Endothelial cell of umbilical vein (primary cell): ENCODE results near the gene TAF1A. TPM values are rescaled to one million over a fixed set of nuclear protein-coding genes. Genes with fewer than 3 reads are reported as not detected.

Experiments used
- BruUV-seq: library from RNA; stranded (reverse); fragments of 400-500 nt; replicated peaks from 2 replicates; lab custom pipeline; 2021; lab: Mats Ljungman, UMichigan
- CTCF ChIA-PET: fragments of 300-600, 350-600 bp; sonication (Branson Sonifier 250); formaldehyde crosslinking; loops from one replicate; lab custom pipeline; 2021; ENCODE audit warnings: antibody characterized with exemption, inconsistent platforms; lab: Charles Lee
- POLR2A ChIA-PET: fragments of 300-600, 350-600 bp; sonication (Branson Sonifier 250); formaldehyde crosslinking; loops from one replicate; lab custom pipeline; 2021; ENCODE audit warnings: antibody characterized with exemption, inconsistent platforms; lab: Charles Lee
- DNase-seq: peaks from one replicate; pipeline ENCODE4 v3.0.0-alpha.2; 2011; ENCODE audit warnings: low read depth, low spot score
- FAIRE-seq: peaks from 2 replicates; lab custom pipeline; 2011; peaks lifted over from hg19 to GRCh38; lab: Jason Lieb, UNC
- H2AFZ ChIP-seq: 2 replicates; pipeline ENCODE4 v1.6.0; 2012; ENCODE audit warnings: low read depth, low read length, control low read depth, inconsistent platforms
- H3K27ac ChIP-seq: 2 replicates; pipeline ENCODE4 v1.5.1; 2011; ENCODE audit warnings: low read depth, mild to moderate bottlenecking, control low read depth, low read length, moderate library complexity; ENCODE audit not compliant: insufficient read depth
- H3K27me3 ChIP-seq, 2 experiments: 2 replicates each; pipeline versions ENCODE4 v1.6.0 to v1.6.1; 2011; ENCODE audit warnings: low read length in 2 of 2, mixed read lengths in 1 of 2; ENCODE audit not compliant: control insufficient read depth in 2 of 2, insufficient read depth in 2 of 2
- H3K36me3 ChIP-seq, 2 experiments: 2 replicates in 1 of 2; 3 replicates in 1 of 2; pipeline ENCODE4 v1.5.1; 2011; ENCODE audit warnings: low read length in 2 of 2, mild to moderate bottlenecking in 1 of 2, moderate library complexity in 1 of 2; ENCODE audit not compliant: control insufficient read depth in 2 of 2, insufficient read depth in 2 of 2; ENCODE audit errors: extremely low read depth in 1 of 2
- H3K4me1 ChIP-seq: 3 replicates; pipeline ENCODE4 v1.5.1; 2011; ENCODE audit warnings: mild to moderate bottlenecking, low read length; ENCODE audit not compliant: control insufficient read depth, insufficient read depth; ENCODE audit errors: extremely low read depth
- H3K4me2 ChIP-seq: 2 replicates; pipeline ENCODE4 v1.6.1; 2011; ENCODE audit warnings: low read length, control low read depth, mixed read lengths; ENCODE audit not compliant: insufficient read depth
- H3K4me3 ChIP-seq, 3 experiments: fragments of 200-600 bp in 1 of 3; sonication (generic), shearing (Covaris generic) in 1 of 3; replicated peaks in 1 of 3; 2 replicates each; pipeline ENCODE4 v1.5.1; 2011 to 2016; ENCODE audit warnings: control low read depth in 3 of 3, low read length in 3 of 3, mild to moderate bottlenecking in 2 of 3, inconsistent platforms in 1 of 3, low read depth in 1 of 3, moderate library complexity in 1 of 3; ENCODE audit not compliant: insufficient read depth in 1 of 3
- H3K79me2 ChIP-seq: 2 replicates; pipeline ENCODE4 v1.6.0; 2012; ENCODE audit warnings: low read length, inconsistent platforms; ENCODE audit not compliant: control insufficient read depth, insufficient read depth
- H3K9ac ChIP-seq: replicated peaks from 2 replicates; pipeline ENCODE3; 2011; ENCODE audit warnings: low read length, control low read depth; ENCODE audit not compliant: insufficient read depth; ENCODE audit errors: extremely low read depth
- H3K9me1 ChIP-seq: replicated peaks from 3 replicates; pipeline ENCODE4 v1.6.0; 2011; ENCODE audit warnings: mild to moderate bottlenecking, low read length; ENCODE audit not compliant: control insufficient read depth, insufficient read depth; ENCODE audit errors: extremely low read depth
- H3K9me3 ChIP-seq: replicated peaks from 2 replicates; pipeline ENCODE4 v1.5.1; 2012; ENCODE audit warnings: low read length, inconsistent platforms; ENCODE audit not compliant: control insufficient read depth, insufficient read depth
- H4K20me1 ChIP-seq: replicated peaks from 2 replicates; pipeline ENCODE3; 2011; ENCODE audit warnings: mild to moderate bottlenecking, low read length; ENCODE audit not compliant: control insufficient read depth, insufficient read depth; ENCODE audit errors: extremely low read depth
- CTCF ChIP-seq, 2 donors: IDR thresholded peaks; 1 replicate in 1 of 2; 2 replicates in 1 of 2; pipeline ENCODE4 v1.5.1; 2011; ENCODE audit warnings: low read length in 2 of 2, mild to moderate bottlenecking in 2 of 2, moderate library complexity in 2 of 2, control low read depth in 1 of 2, inconsistent platforms in 1 of 2, low read depth in 1 of 2; ENCODE audit not compliant: insufficient read depth in 1 of 2; ENCODE audit errors: extremely low read depth in 1 of 2
- EZH2 ChIP-seq: IDR thresholded peaks from 2 replicates; pipeline ENCODE4 v1.6.1; 2012; ENCODE audit warnings: borderline replicate concordance, low read depth, mild to moderate bottlenecking, moderate library complexity, low read length, inconsistent platforms; ENCODE audit not compliant: severe bottlenecking
- FOS ChIP-seq: IDR thresholded peaks from 2 replicates; pipeline ENCODE4 v1.6.1; 2011; ENCODE audit warnings: mild to moderate bottlenecking, low read length, moderate library complexity, borderline replicate concordance; ENCODE audit not compliant: insufficient read depth
- GATA2 ChIP-seq: IDR thresholded peaks from 2 replicates; pipeline ENCODE4 v1.7.0; 2011; ENCODE audit warnings: low read depth, mild to moderate bottlenecking, moderate library complexity, mixed read lengths, low read length; ENCODE audit not compliant: insufficient read length, insufficient read depth
- JUN ChIP-seq: IDR thresholded peaks from 2 replicates; pipeline ENCODE4 v1.6.1; 2011; ENCODE audit warnings: borderline replicate concordance, low read depth; ENCODE audit not compliant: insufficient read length, insufficient read depth
- MAX ChIP-seq: IDR thresholded peaks from 2 replicates; pipeline ENCODE4 v1.6.1; 2011; ENCODE audit not compliant: insufficient read depth, insufficient read length
- MYC ChIP-seq: IDR thresholded peaks from one replicate; pipeline ENCODE4 v1.6.1; 2011; ENCODE audit warnings: mild to moderate bottlenecking, low read depth, low read length
- POLR2A ChIP-seq: IDR thresholded peaks from 2 replicates; pipeline ENCODE4 v1.6.1; 2012; ENCODE audit warnings: low read depth, mild to moderate bottlenecking, control low read depth, low read length
- POLR2AphosphoS5 ChIP-seq: IDR thresholded peaks from 2 replicates; pipeline ENCODE4 v1.6.1; 2012; ENCODE audit warnings: low read depth, mild to moderate bottlenecking, control low read depth, low read length, moderate library complexity; ENCODE audit not compliant: insufficient read depth
- dilution Hi-C: fragments of 300-500 bp; cut with MboI; formaldehyde crosslinking; loops from one replicate; pipeline ENCODE4 v1.15.0; 2019; ENCODE audit warnings: low sequenced_read_pairs; ENCODE audit not compliant: extremely low pct_ligation_motif_present
- intact Hi-C: fragments of 100-400 bp; cut with micrococcal nuclease; formaldehyde crosslinking; loops from one replicate; pipeline ENCODE4 v1.10.0; 2022
- polyA plus RNA-seq, 4 experiments: library from polyadenylated mRNA; depleted of rRNA in 3 of 4; stranded (reverse) in 3 of 4; unstranded in 1 of 4; fragments of >200 nt; gene quantifications; 2 replicates each; pipeline versions ENCODE4 v1.2.1 to v1.2.3, GENCODE V29; 2011 to 2012; ENCODE audit warnings: missing spikeins in 1 of 4
- total RNA-seq: library from RNA; stranded (reverse); gene quantifications from 2 replicates; pipeline ENCODE4 v1.2.3, GENCODE V29; 2021

TAF1A gene
- total and polyA plus RNA-seq, 2 donors (not counting 3 experiments of a cell fraction or from before 2014, with no cell fraction given), result 1.3 to 5.3 TPM

GRCh38 chr1:222613627-222614026 lies 23.9 kb upstream of the TAF1A start:
- no peaks in the 10 kb centered on the region for H3K79me2 ChIP-seq
- H3K27me3 ChIP-seq, result peaks cover 10 to 43% of the 10 kb centered on the region in 2 experiments
- H3K9me1 ChIP-seq, result no peaks in the 10 kb centered on the region
- dilution Hi-C loops (no loop called here), intact Hi-C loops (no loop called here)
- DNase-seq, result no peak
- ChIA-PET POLR2A (no interaction called here), CTCF (interaction anchor here (0.8 to 1.6 kb wide), 2 partner anchors 21 to 149 kb away, joined by 3 to 5 read pairs; no protein-coding TSS in a partner anchor)
- H3K9ac ChIP-seq, result no peak overlapping the region
- no peak overlapping the region for H2AFZ ChIP-seq
- BruUV-seq, result no TSS peak
- peaks cover 5% of the 10 kb centered on the region for H3K4me1 ChIP-seq
- no peaks in the 10 kb centered on the region for H3K9me3 ChIP-seq
- H3K27ac ChIP-seq, result no peak overlapping the region
- no peak for FAIRE-seq
- no peaks in the 10 kb centered on the region for H4K20me1 ChIP-seq
- no peaks in the 10 kb centered on the region for H3K36me3 ChIP-seq
- TF ChIP-seq JUN (no peak), MAX (no peak), GATA2 (no peak), POLR2AphosphoS5 (no peak), CTCF (IDR thresholded peaks at IDR 0.05; ENCODE audit: extremely low read depth in 1 of 2, insufficient read depth in 1 of 2, low read depth in 1 of 2, low read length in 2 of 2) (no peak), POLR2A (no peak), MYC (no peak), FOS (no peak), EZH2 (no peak)
- H3K4me3 ChIP-seq, result no peak overlapping the region
- H3K4me2 ChIP-seq, result no peak overlapping the region
